ENCODE measurements around the gene GCG. TPM values are rescaled to one million over a fixed set of nuclear protein-coding genes. Genes with fewer than 3 reads are reported as not detected.

GCG gene
- total RNA-seq, 2 donors from 2014 or later, result 1.6 TPM; not detected in 1

DNA sequence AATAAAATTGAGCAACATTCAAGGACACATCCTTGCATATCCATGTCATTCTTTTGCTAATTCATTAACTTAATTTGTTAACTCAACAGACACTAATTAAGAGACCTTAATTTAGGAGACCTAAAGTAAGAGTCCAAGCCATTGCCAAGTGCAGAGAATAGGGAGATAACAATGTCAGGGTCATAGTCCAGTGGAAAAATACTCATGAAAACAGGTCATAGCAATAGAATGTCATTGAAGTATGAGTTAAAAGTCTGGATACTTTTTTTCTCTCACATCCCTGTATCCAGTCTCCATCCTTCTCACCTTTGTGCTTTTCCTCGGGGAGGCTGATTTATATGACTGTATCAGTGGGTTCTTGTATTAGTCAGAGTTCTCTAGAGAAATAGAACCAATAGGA lies 51.5 kb downstream of the GCG start:
- H3K27ac ChIP-seq, result no peak overlapping the region
- 81% methylated on average over 1 of the region's 1 CpG for WGBS
- no peak for DNase-seq (ENCODE audit: low spot score)
- H3K9me3 ChIP-seq, result no peaks in the 10 kb centered on the region
- no peaks in the 10 kb centered on the region for H3K4me1 ChIP-seq (replicated peaks)
- H3K36me3 ChIP-seq, result no peaks in the 10 kb centered on the region
- H3K27me3 ChIP-seq (replicated peaks; ENCODE audit: insufficient read depth), result no peaks in the 10 kb centered on the region
- TF ChIP-seq POLR2AphosphoS5 (IDR thresholded peaks at IDR 0.05) (no peak), POLR2A (IDR thresholded peaks at IDR 0.05) (no peak)
- TF ChIP-seq, protein P1, sequence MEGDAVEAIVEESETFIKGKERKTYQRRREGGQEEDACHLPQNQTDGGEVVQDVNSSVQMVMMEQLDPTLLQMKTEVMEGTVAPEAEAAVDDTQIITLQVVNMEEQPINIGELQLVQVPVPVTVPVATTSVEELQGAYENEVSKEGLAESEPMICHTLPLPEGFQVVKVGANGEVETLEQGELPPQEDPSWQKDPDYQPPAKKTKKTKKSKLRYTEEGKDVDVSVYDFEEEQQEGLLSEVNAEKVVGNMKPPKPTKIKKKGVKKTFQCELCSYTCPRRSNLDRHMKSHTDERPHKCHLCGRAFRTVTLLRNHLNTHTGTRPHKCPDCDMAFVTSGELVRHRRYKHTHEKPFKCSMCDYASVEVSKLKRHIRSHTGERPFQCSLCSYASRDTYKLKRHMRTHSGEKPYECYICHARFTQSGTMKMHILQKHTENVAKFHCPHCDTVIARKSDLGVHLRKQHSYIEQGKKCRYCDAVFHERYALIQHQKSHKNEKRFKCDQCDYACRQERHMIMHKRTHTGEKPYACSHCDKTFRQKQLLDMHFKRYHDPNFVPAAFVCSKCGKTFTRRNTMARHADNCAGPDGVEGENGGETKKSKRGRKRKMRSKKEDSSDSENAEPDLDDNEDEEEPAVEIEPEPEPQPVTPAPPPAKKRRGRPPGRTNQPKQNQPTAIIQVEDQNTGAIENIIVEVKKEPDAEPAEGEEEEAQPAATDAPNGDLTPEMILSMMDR (IDR thresholded peaks at IDR 0.05), result no peak
- no peak overlapping the region for H3K4me3 ChIP-seq
- intact Hi-C loops (cut with DNase I), result no loop called here

DNA sequence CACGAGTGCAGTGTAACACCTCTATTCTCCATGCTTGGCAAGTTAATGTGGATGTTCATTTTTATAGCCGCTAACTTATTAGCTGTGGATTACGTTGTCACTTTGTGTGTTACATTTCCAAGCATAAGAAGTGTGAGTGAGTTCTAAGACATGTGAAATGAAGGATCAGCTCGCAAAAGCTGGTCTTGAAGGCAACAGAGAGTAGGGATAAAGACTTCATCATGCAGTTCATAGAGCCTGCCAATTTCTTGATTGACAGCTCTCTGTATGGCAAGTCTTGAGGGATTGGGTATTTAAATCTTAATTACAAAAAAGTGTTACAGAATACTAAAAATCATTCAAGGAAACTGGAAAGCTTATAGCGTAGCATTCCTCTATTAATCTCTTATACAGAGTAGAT lies 52.2 kb downstream of the GCG start:
- intact Hi-C loops (cut with DNase I), result no loop called here
- Histone ChIP-seq H3K4me3 (no peak overlapping the region), H3K4me1 (replicated peaks) (no peaks in the 10 kb centered on the region), H3K27me3 (replicated peaks; ENCODE audit: insufficient read depth) (no peaks in the 10 kb centered on the region), H3K9me3 (no peaks in the 10 kb centered on the region), H3K36me3 (no peaks in the 10 kb centered on the region), H3K27ac (no peak overlapping the region)
- 85% methylated on average over 5 of the region's 5 CpGs for WGBS
- no peak for DNase-seq (ENCODE audit: low spot score)
- TF ChIP-seq POLR2AphosphoS5 (IDR thresholded peaks at IDR 0.05) (no peak), POLR2A (IDR thresholded peaks at IDR 0.05) (no peak)
- TF ChIP-seq, protein P1 (IDR thresholded peaks at IDR 0.05), result no peak

Other genes starting within 250 kb of the GCG start
- gene DPP4, start 78.0 kb downstream of the GCG start, total RNA-seq, result 10 to 100 TPM; 36.8 to 76.0 TPM
- gene FAP, start 91.2 kb upstream of the GCG start, total RNA-seq, result 1 to 10 TPM in 1 of 2 donors, not detected in 1; 2.0 TPM
- 10 to 100 TPM; 13.1 to 14.7 TPM for gene IFIH1, start 166.4 kb upstream of the GCG start, total RNA-seq
- 10 to 100 TPM; 29.5 to 42.9 TPM for gene GCA, start 191.9 kb upstream of the GCG start, total RNA-seq